Colonic mucosa (tissue), 4 donors: ENCODE data around the gene VSIG1. TPM values are rescaled to one million over a fixed set of nuclear protein-coding genes. Genes with fewer than 3 reads are reported as not detected.

Experiments used
- DNase-seq: peaks from one replicate; pipeline ENCODE4 v3.0.0-alpha.2; 2020
- H3K27ac ChIP-seq: fragments of 200-600 bp; one replicate; pipeline ENCODE4 v1.8.0; 2021
- H3K27me3 ChIP-seq: fragments of 200-600 bp; one replicate; pipeline ENCODE4 v1.8.0; 2021
- H3K36me3 ChIP-seq: fragments of 200-600 bp; one replicate; pipeline ENCODE4 v1.8.0; 2021
- H3K4me1 ChIP-seq: fragments of 200-600 bp; one replicate; pipeline ENCODE4 v1.8.0; 2021; ENCODE audit warnings: mild to moderate bottlenecking
- H3K4me3 ChIP-seq: fragments of 200-600 bp; one replicate; pipeline ENCODE4 v1.8.0; 2021
- H3K9ac ChIP-seq, 2 donors: one replicate each; pipeline ENCODE4 v1.7.0; 2013; ENCODE audit warnings: control low read depth in 2 of 2, low read depth in 2 of 2, low read length in 2 of 2
- H3K9me3 ChIP-seq: fragments of 200-600 bp; one replicate; pipeline ENCODE4 v1.8.0; 2021
- CTCF ChIP-seq: fragments of 200-600 bp; IDR thresholded peaks from one replicate; pipeline ENCODE4 v1.8.0; 2022; ENCODE audit warnings: antibody characterized with exemption, mild to moderate bottlenecking
- intact Hi-C: fragments of 100-400 bp; cut with DNase I; formaldehyde crosslinking; loops from one replicate; pipeline ENCODE4 v1.14.1; 2022
- total RNA-seq, 2 donors: library from RNA; stranded (reverse); fragmentation: NEBNext Ultra II Directional in 1 of 2; extraction: Animal tissue kit (Norgen Biotek cat#: 25700) in 1 of 2; gene quantifications; one replicate each; pipeline ENCODE4 v1.2.1, GENCODE V29; 2021
- donor health status: healthy.
- donor health status: DM: no; HTN: no; CAD: no.
- donor health status: DM: no; HTN: no; CAD: no.

The VSIG1 gene
- total RNA-seq, 2 donors from 2014 or later: 0.16 to 0.62 TPM

- no peaks in the 10 kb centered on the region for H3K4me1 ChIP-seq
- no peaks in the 10 kb centered on the region for H3K36me3 ChIP-seq
- no peak overlapping the region for H3K9ac ChIP-seq
- no peaks in the 10 kb centered on the region for H3K9me3 ChIP-seq
- TF ChIP-seq CTCF: no peak
- H3K27me3 ChIP-seq: no peaks in the 10 kb centered on the region
- H3K27ac ChIP-seq: no peak overlapping the region
- no peak overlapping the region for H3K4me3 ChIP-seq
- intact Hi-C loops: no loop called here
- DNase-seq: no peak
Measured at GRCh38 chrX:108127152-108127551, 82.3 kb downstream of the VSIG1 start.

Other genes starting within 250 kb of the VSIG1 start
- 1 to 10 TPM; 5.4 to 6.3 TPM for gene MID2, start 219.2 kb upstream of the VSIG1 start, total RNA-seq
- gene TEX13B, start 62.7 kb upstream of the VSIG1 start, total RNA-seq: not detected
- gene PSMD10, start 46.5 kb downstream of the VSIG1 start, total RNA-seq: 10 to 100 TPM; 44.2 to 48.6 TPM
- 10 to 100 TPM; 15.7 to 19.0 TPM for gene ATG4A, start 46.7 kb downstream of the VSIG1 start, total RNA-seq